ENCODE measurements around the gene GPR63.

Gene GPR63

DNA sequence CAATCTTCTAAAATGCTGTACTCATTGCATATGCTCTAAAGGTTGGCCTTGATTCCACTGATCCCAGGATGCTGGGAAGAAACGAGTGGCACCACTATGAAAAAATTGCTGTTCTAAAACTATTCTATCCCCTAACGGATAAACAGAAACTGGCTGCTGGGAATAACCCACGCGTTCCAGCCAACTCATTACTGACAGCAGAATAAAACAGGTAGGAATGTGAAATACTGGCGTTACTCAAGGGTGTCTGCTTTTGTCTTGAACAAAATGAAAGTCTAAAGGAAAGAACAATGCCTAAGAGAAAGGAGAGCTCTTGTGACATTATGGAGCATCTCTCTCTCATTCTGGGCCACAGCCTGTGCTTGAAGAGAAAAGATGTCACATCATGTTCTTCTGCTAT is 26.1 kb downstream of the GPR63 start:
- H3K4me3 ChIP-seq: no peak overlapping the region
- H3K36me3 ChIP-seq: peaks cover 0 to 3% (median 0%) of the 10 kb centered on the region in 11 experiments; a peak in 2 of 22 replicates
- H3K9me3 ChIP-seq (replicated peaks in 1 of 11): no peaks in the 10 kb centered on the region
- H3K4me1 ChIP-seq: peaks cover 0 to 50% (median 11%) of the 10 kb centered on the region in 10 experiments; a peak in 14 of 20 replicates
- no peaks in the 10 kb centered on the region for H3K27me3 ChIP-seq
- no peaks in the 10 kb centered on the region for H4K20me1 ChIP-seq
- no peak overlapping the region for H3K27ac ChIP-seq
- H3K9ac ChIP-seq: no peak overlapping the region
- no peak for TF ChIP-seq Cebpa-rat (IDR thresholded peaks at IDR 0.05)
- 0 out of 22 replicates have a peak overlapping the region, but pooled peaks of 1 of the 11 experiments have one; percentile 56 for H3K4me2 ChIP-seq

DNA sequence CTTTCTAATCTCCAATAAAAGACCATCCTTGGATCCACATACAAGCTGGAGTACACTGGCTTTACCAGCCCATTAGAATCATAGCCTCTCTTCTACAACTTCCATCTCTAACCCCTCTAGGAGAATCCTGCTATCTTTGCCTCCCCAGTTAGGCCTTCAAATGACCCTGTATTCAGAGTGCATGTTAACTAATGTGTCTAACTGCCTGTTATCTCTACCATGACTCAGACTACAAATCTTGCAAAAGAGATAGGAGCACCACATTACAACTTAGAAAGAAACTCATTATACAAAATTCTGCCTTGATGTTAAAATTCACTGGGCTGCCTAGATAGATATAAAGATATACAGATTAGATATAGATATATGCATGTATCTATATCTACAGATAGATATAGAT is 28.2 kb downstream of the GPR63 start:
- H3K27me3 ChIP-seq: no peaks in the 10 kb centered on the region
- no peak overlapping the region for H3K4me3 ChIP-seq
- H3K4me2 ChIP-seq: peak overlapping the region in 6 of 11 experiments; percentile 23 to 60 (median 40); a peak in 9 of 22 replicates
- no peaks in the 10 kb centered on the region for H3K9me3 ChIP-seq (replicated peaks in 1 of 11)
- peaks cover 0 to 3% (median 0%) of the 10 kb centered on the region in 11 experiments; a peak in 2 of 22 replicates for H3K36me3 ChIP-seq
- no peak overlapping the region for H3K9ac ChIP-seq
- no peak for TF ChIP-seq Cebpa-rat (IDR thresholded peaks at IDR 0.05)
- no peaks in the 10 kb centered on the region; a peak in 1 of 22 replicates for H4K20me1 ChIP-seq
- H3K4me1 ChIP-seq: peaks cover 0 to 52% (median 18%) of the 10 kb centered on the region in 10 experiments; a peak in 14 of 20 replicates
- no peak overlapping the region for H3K27ac ChIP-seq

- no peaks in the 10 kb centered on the region; a peak in 1 of 22 replicates for H4K20me1 ChIP-seq
- H3K27me3 ChIP-seq: no peaks in the 10 kb centered on the region
- H3K36me3 ChIP-seq: peaks cover 0 to 17% (median 14%) of the 10 kb centered on the region in 11 experiments; a peak in 16 of 22 replicates
- no peak overlapping the region for H3K9ac ChIP-seq
- H3K4me2 ChIP-seq: no peak overlapping the region
- no peak overlapping the region for H3K4me3 ChIP-seq
- no peak for TF ChIP-seq Cebpa-rat (IDR thresholded peaks at IDR 0.05)
- H3K4me1 ChIP-seq: peaks cover 0 to 22% (median 11%) of the 10 kb centered on the region in 10 experiments; a peak in 12 of 20 replicates
- no peaks in the 10 kb centered on the region for H3K9me3 ChIP-seq (replicated peaks in 1 of 11)
- H3K27ac ChIP-seq: no peak overlapping the region
Observed at GRCh38 chr6:96803106-96803481, 34.2 kb downstream of the GPR63 start.

DNA sequence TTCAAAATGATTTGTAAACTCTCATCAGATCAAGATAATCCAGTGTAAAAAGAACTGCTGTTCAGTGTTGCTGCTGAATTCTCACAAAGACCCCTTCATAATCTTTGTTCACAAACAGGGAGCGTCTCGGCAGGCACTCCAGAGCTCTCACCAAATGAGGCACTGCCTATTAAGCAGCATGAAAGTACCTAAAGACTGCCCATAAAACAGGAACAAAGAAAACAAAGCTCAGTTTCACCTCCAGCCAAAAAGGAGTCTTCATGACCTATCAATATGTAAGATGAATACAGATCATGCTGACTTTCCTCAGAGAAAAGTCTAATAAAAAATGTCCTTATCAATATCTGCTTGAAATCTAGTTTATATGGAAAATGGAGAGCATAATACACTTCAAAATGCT is 41.8 kb downstream of the GPR63 start:
- H3K4me3 ChIP-seq: no peak overlapping the region
- H3K4me1 ChIP-seq: peaks cover 0 to 9% (median 7%) of the 10 kb centered on the region in 10 experiments; a peak in 10 of 20 replicates
- H3K27ac ChIP-seq: no peak overlapping the region
- H3K27me3 ChIP-seq: no peaks in the 10 kb centered on the region
- peaks cover 0 to 33% (median 14%) of the 10 kb centered on the region in 11 experiments; a peak in 17 of 22 replicates for H3K36me3 ChIP-seq
- peak overlapping the region in 5 of 11 experiments; percentile 12 to 45 (median 20); a peak in 7 of 22 replicates for H3K4me2 ChIP-seq
- H4K20me1 ChIP-seq: no peaks in the 10 kb centered on the region
- no peak for TF ChIP-seq Cebpa-rat (IDR thresholded peaks at IDR 0.05)
- H3K9me3 ChIP-seq (replicated peaks in 1 of 11): 0 out of 22 replicates have a peak, but pooled peaks cover 0 to 1% (median 0%) of the 10 kb centered on the region in 11 experiments
- H3K9ac ChIP-seq: no peak overlapping the region

DNA sequence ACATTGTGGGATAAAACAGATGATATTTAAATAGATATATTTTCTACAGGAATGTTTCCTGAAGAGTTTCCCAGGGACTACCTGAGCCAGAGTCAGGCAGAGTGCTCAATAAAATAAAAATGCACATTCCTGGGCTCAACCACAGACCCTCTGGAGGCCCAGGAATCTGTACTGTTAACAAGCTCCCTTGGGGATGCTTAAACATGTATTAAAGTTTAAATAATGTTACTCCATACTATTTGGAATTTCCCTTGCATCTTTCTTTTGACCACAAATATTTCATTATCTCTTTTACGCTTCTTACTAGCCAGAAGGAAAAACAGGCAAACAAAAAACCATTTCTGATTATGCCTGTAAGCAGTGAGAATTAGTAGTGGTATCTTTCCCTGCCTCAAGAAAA is 42.3 kb downstream of the GPR63 start:
- Histone ChIP-seq H3K36me3 (peaks cover 0 to 33% (median 14%) of the 10 kb centered on the region in 11 experiments; a peak in 17 of 22 replicates), H3K4me3 (no peak overlapping the region), H3K9ac (no peak overlapping the region), H3K4me1 (peaks cover 0 to 9% (median 7%) of the 10 kb centered on the region in 10 experiments; a peak in 11 of 20 replicates), H3K9me3 (replicated peaks in 1 of 11) (peaks cover 0 to 5% (median 0%) of the 10 kb centered on the region in 11 experiments; a peak in 2 of 22 replicates), H3K27me3 (no peaks in the 10 kb centered on the region), H4K20me1 (no peaks in the 10 kb centered on the region), H3K27ac (no peak overlapping the region), H3K4me2 (peak overlapping the region in 7 of 11 experiments; percentile 4 to 45 (median 18); a peak in 7 of 22 replicates)
- TF ChIP-seq Cebpa-rat (IDR thresholded peaks at IDR 0.05): no peak

GRCh38 chr6:96792561-96793190 is 44.6 kb downstream of the GPR63 start:
- Histone ChIP-seq H3K4me1 (peaks cover 18 to 30% (median 25%) of the 10 kb centered on the region in 10 experiments), H4K20me1 (no peaks in the 10 kb centered on the region), H3K9ac (no peak overlapping the region), H3K9me3 (replicated peaks in 1 of 11) (peaks cover 0 to 10% (median 0%) of the 10 kb centered on the region in 11 experiments; a peak in 4 of 22 replicates), H3K27ac (no peak overlapping the region), H3K36me3 (peaks cover 0 to 14% (median 3%) of the 10 kb centered on the region in 11 experiments; a peak in 1 of 22 replicates), H3K4me3 (no peak overlapping the region), H3K27me3 (no peaks in the 10 kb centered on the region), H3K4me2 (no peak overlapping the region)
- no peak for TF ChIP-seq Cebpa-rat (IDR thresholded peaks at IDR 0.05)

- Histone ChIP-seq H3K9ac (no peak overlapping the region), H3K4me3 (no peak overlapping the region), H4K20me1 (no peaks in the 10 kb centered on the region), H3K36me3 (no peaks in the 10 kb centered on the region), H3K27ac (no peak overlapping the region), H3K4me2 (peak overlapping the region in 7 of 11 experiments; percentile 7 to 63 (median 44); a peak in 13 of 22 replicates), H3K27me3 (no peaks in the 10 kb centered on the region), H3K4me1 (peaks cover 38 to 46% (median 42%) of the 10 kb centered on the region in 10 experiments), H3K9me3 (replicated peaks in 1 of 11) (peaks cover 0 to 18% (median 4%) of the 10 kb centered on the region in 11 experiments; a peak in 5 of 22 replicates)
- no peak for TF ChIP-seq Cebpa-rat (IDR thresholded peaks at IDR 0.05)
Observed at GRCh38 chr6:96789871-96790270, 47.4 kb downstream of the GPR63 start.

- peaks cover 0 to 18% (median 4%) of the 10 kb centered on the region in 11 experiments; a peak in 6 of 22 replicates for H3K9me3 ChIP-seq (replicated peaks in 1 of 11)
- no peak overlapping the region for H3K4me3 ChIP-seq
- H3K4me2 ChIP-seq: peak overlapping the region in 8 of 11 experiments; percentile 55 to 71 (median 64); a peak in 18 of 22 replicates
- no peaks in the 10 kb centered on the region for H4K20me1 ChIP-seq
- no peaks in the 10 kb centered on the region for H3K27me3 ChIP-seq
- no peak overlapping the region for H3K9ac ChIP-seq
- no peaks in the 10 kb centered on the region for H3K36me3 ChIP-seq
- no peak for TF ChIP-seq Cebpa-rat (IDR thresholded peaks at IDR 0.05)
- peaks cover 37 to 44% (median 40%) of the 10 kb centered on the region in 10 experiments for H3K4me1 ChIP-seq
- H3K27ac ChIP-seq: peak overlapping the region in 1 of 11 experiments; percentile 22; a peak in 1 of 22 replicates
Observed at GRCh38 chr6:96787846-96788580, 49.3 kb downstream of the GPR63 start.

GRCh38 chr6:96786336-96786735 is 50.9 kb downstream of the GPR63 start:
- Histone ChIP-seq H3K27ac (peak overlapping the region in 7 of 11 experiments; percentile 10 to 51 (median 34); a peak in 11 of 22 replicates), H3K27me3 (no peaks in the 10 kb centered on the region), H4K20me1 (no peaks in the 10 kb centered on the region), H3K9ac (no peak overlapping the region), H3K4me3 (no peak overlapping the region), H3K4me1 (peaks cover 37 to 44% (median 40%) of the 10 kb centered on the region in 10 experiments), H3K9me3 (replicated peaks in 1 of 11) (peaks cover 0 to 18% (median 4%) of the 10 kb centered on the region in 11 experiments; a peak in 6 of 22 replicates), H3K4me2 (peak overlapping the region; percentile 44 to 71 (median 64)), H3K36me3 (no peaks in the 10 kb centered on the region)
- no peak for TF ChIP-seq Cebpa-rat (IDR thresholded peaks at IDR 0.05)

Measured in BLaER1 treated with 17β-estradiol and CSF1 and Interleukin-3, amounts not matched to agents 10 nM and 100 nM (cell line).